Peyer's patch (tissue), 4 donors: ENCODE data around the gene JPH2.

Experiments
- POLR2A ChIP-seq, 2 donors: fragments of 450-650 bp; IDR thresholded peaks; one replicate each; pipeline ENCODE4 v1.5.1; 2017; ENCODE audit warnings: antibody characterized with exemption in 2 of 2, mild to moderate bottlenecking in 2 of 2, moderate library complexity in 2 of 2
- TF ChIP-seq, protein P1 (sequence below), 6 experiments: fragments of 450-650 bp in 4 of 6; fragments of 200-600 bp in 2 of 6; sonication (generic) in 1 of 6; IDR thresholded peaks; one replicate each; pipeline ENCODE4 v1.5.1; 2017 to 2019; ENCODE audit warnings: antibody characterized with exemption in 6 of 6, mild to moderate bottlenecking in 3 of 6, moderate library complexity in 1 of 6

DNA sequence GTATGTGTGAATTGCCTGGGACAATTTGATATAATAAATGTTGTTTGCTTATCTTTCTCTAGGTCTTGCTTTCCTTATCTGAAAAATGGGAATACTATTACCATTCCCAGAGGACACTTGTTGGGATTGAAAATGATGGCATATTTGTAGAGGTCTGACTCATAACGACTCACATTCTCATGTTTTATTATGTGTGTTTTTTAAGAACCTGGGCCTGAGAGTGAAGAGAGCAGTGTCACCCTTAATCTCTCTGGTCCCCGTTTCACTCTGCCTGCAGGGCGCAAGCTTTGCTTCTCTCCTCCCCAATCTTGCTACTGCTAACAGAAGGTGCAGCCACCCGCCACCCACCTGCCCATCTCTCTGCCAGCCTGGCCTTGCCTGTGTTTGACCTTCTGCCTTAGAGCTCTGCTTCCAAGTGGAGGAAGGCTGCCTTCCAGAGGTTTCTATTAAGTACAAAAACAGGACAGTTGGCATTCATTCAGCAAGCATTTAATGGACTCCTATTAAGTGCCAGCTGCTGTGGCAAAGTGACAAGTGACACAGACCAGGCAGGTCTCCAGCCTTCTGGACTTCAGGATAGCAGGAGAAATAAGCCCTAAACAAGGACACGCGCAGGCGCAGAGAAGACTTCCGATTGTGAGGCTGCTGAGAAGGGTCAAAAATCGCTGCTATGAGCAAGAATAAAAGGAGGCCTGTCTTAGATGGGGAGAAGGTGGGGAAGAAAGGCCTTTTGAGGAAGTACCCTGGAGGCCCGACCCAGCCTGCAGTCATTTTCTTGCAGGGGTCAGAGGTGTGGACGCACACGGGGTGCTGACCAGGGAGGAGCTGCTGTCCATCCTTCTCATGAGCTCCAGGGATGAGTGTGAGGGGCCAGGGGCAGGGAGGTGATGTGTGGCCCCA is 112.5 kb downstream of the JPH2 start:
- TF ChIP-seq, protein P1, sequence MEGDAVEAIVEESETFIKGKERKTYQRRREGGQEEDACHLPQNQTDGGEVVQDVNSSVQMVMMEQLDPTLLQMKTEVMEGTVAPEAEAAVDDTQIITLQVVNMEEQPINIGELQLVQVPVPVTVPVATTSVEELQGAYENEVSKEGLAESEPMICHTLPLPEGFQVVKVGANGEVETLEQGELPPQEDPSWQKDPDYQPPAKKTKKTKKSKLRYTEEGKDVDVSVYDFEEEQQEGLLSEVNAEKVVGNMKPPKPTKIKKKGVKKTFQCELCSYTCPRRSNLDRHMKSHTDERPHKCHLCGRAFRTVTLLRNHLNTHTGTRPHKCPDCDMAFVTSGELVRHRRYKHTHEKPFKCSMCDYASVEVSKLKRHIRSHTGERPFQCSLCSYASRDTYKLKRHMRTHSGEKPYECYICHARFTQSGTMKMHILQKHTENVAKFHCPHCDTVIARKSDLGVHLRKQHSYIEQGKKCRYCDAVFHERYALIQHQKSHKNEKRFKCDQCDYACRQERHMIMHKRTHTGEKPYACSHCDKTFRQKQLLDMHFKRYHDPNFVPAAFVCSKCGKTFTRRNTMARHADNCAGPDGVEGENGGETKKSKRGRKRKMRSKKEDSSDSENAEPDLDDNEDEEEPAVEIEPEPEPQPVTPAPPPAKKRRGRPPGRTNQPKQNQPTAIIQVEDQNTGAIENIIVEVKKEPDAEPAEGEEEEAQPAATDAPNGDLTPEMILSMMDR (IDR thresholded peaks at IDR 0.05), result no peak
- TF ChIP-seq POLR2A (IDR thresholded peaks at IDR 0.05), result no peak
